Heart left ventricle (tissue), 16 donors: ENCODE results near the gene DENND6B. TPM values are rescaled to one million over a fixed set of nuclear protein-coding genes. Genes with fewer than 3 reads are reported as not detected.
A peak's percentile ranks its signal among the peaks of the same experiment; 100 is the strongest.

Experiments
- ATAC-seq, 4 donors: fragments of 200-7000 bp; cut with Tn5 transposase; one replicate each; pipeline ENCODE4 v1.9.1; 2020 to 2022; ENCODE audit warnings: moderate library complexity in 4 of 4, mild to moderate bottlenecking in 3 of 4, moderate number of reproducible peaks in 1 of 4
- DNase-seq, 5 donors: peaks; one replicate each; pipeline ENCODE4 v3.0.0-alpha.2; 2020
- H3K27ac ChIP-seq, 12 donors: fragments of 200-600 bp; sonication (generic) in 4 of 12; one replicate each; pipeline versions ENCODE4 v1.5.0 to v1.8.0; 2016 to 2022; ENCODE audit warnings: mild to moderate bottlenecking in 2 of 12
- H3K27me3 ChIP-seq, 9 donors: fragments of 200-600 bp; sonication (generic) in 2 of 9; one replicate each; pipeline versions ENCODE4 v1.5.1 to v1.8.0; 2016 to 2022; ENCODE audit warnings: mild to moderate bottlenecking in 3 of 9
- H3K36me3 ChIP-seq, 9 donors: fragments of 200-600 bp; sonication (generic) in 2 of 9; one replicate each; pipeline versions ENCODE4 v1.5.0 to v1.8.0; 2018 to 2022; ENCODE audit warnings: mild to moderate bottlenecking in 2 of 9
- H3K4me1 ChIP-seq, 12 donors: fragments of 200-600 bp; sonication (generic) in 4 of 12; one replicate each; pipeline versions ENCODE4 v1.5.0 to v1.8.0; 2016 to 2022; ENCODE audit warnings: mild to moderate bottlenecking in 3 of 12
- H3K4me3 ChIP-seq, 12 donors: fragments of 200-600 bp; sonication (generic) in 4 of 12; one replicate each; pipeline versions ENCODE4 v1.5.0 to v1.8.0; 2017 to 2022; ENCODE audit warnings: mild to moderate bottlenecking in 9 of 12, moderate library complexity in 4 of 12
- H3K9me3 ChIP-seq, 12 donors: fragments of 200-600 bp; sonication (generic) in 4 of 12; one replicate each; pipeline versions ENCODE4 v1.5.0 to v1.8.0; 2016 to 2022; ENCODE audit warnings: mild to moderate bottlenecking in 1 of 12
- POLR2A ChIP-seq, 2 donors: fragments of 450-650 bp; IDR thresholded peaks; one replicate each; pipeline ENCODE4 v1.6.1; 2017; ENCODE audit warnings: antibody characterized with exemption in 2 of 2, mild to moderate bottlenecking in 2 of 2, moderate library complexity in 2 of 2
- WGBS, 4 donors: extraction: QIAGEN DNeasy Blood & Tissue Kit in 2 of 4; methylation state at CpG; one replicate each; pipeline versions ENCODE4 v1.1.5 to v1.1.7; 2013 to 2018; 5-methylcytosine and 5-hydroxymethylcytosine counted together
- intact Hi-C, 10 donors: fragments of 100-400 bp; cut with DNase I; formaldehyde crosslinking; loops; one replicate each; pipeline versions ENCODE4 v1.11.1 to v1.14.2; 2022
- polyA plus RNA-seq, 2 donors: library from polyadenylated mRNA; stranded (reverse); fragments of 200-250 nt; gene quantifications; one replicate each; pipeline ENCODE4 v1.2.3, GENCODE V29; 2013
- total RNA-seq, 9 donors: library from RNA; depleted of rRNA in 2 of 9; stranded (reverse); fragments of >200 nt in 2 of 9; fragmentation: NEBNext Ultra II Directional in 3 of 9; extraction: Animal tissue kit (Norgen Biotek cat#: 25700) in 3 of 9; gene quantifications; one replicate each; pipeline versions ENCODE4 v1.1.0 to v1.2.4, GENCODE V29; 2016 to 2023
- TF ChIP-seq, protein P1 (sequence below), 12 donors: fragments of 200-600 bp; sonication (generic) in 4 of 12; IDR thresholded peaks; one replicate each; pipeline versions ENCODE4 v1.5.0 to v1.8.0; 2018 to 2022; ENCODE audit warnings: antibody characterized with exemption in 12 of 12, mild to moderate bottlenecking in 5 of 12
- donor health status: ischemic (EF 13 %, LVEDD 7.1; RV severe dilation, severe dysfunction).
- donor health status: healthy with polysubstance abuse.
- donor health status: DM: no; HTN: yes; CAD: no.
- donor health status: DM: no; HTN: no; CAD: no.
- donor health status: ischemic (EF 25% LVEDD 6.9; RV normal size, moderate dysfunction).
- donor health status: ischemic (EF 25% LVEDD 5.7; RV mildly dilated, moderate dysfunction).
- donor health status: healthy.
- donor health status: DM: yes; HTN: yes; CAD: no.
- donor health status: ischemic (EF 35%, LVEDD 5.7; RV mildly dilated, moderate dysfunction).
- donor health status: nonischemic (EF 11% LVEDD 7.7; RV severe dilation, severe dysfunction).
- donor health status: DM: yes; HTN: yes; CAD: no.
- donor health status: PGD.
- donor health status: ischemic (EF 29% LVEDD 5.4; RV normal size, mild dysfunction).
- donor health status: nonischemic (EF 23%, LVEDD 6.1; RV moderate dilation, normal function).

Gene DENND6B
- total and polyA plus RNA-seq, 11 donors, result 1.0 to 3.2 (median 1.5) TPM

DNA sequence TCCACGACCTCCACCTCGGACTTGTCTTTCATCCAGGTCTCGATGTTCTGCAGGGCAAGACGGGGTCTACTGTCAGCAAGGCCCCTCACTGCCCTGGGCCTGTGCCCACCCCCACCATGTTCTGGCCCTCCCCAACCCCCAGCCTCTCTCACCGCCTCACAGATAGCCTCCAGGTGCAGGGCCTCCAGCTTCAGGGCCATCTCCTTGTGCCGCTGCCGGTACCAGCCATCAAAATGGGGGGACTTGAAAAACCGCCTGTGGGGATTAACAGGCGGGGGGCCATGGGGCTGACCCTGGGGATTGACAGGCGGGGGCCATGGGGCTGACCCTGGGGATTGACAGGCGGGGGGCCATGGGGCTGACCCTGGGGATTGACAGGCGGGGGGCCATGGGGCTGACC is 14.4 kb downstream of the DENND6B start:
- peaks cover 0 to 42% (median 21%) of the 10 kb centered on the region in 12 donors for H3K4me1 ChIP-seq
- ATAC-seq (no peak), DNase-seq (no peak)
- no peaks in the 10 kb centered on the region for H3K36me3 ChIP-seq
- WGBS, 4 donors, result 97 to 98% (median 98%) methylated on average over 5 to 11 of the region's 12 CpGs
- TF ChIP-seq, protein P1, sequence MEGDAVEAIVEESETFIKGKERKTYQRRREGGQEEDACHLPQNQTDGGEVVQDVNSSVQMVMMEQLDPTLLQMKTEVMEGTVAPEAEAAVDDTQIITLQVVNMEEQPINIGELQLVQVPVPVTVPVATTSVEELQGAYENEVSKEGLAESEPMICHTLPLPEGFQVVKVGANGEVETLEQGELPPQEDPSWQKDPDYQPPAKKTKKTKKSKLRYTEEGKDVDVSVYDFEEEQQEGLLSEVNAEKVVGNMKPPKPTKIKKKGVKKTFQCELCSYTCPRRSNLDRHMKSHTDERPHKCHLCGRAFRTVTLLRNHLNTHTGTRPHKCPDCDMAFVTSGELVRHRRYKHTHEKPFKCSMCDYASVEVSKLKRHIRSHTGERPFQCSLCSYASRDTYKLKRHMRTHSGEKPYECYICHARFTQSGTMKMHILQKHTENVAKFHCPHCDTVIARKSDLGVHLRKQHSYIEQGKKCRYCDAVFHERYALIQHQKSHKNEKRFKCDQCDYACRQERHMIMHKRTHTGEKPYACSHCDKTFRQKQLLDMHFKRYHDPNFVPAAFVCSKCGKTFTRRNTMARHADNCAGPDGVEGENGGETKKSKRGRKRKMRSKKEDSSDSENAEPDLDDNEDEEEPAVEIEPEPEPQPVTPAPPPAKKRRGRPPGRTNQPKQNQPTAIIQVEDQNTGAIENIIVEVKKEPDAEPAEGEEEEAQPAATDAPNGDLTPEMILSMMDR (IDR thresholded peaks at IDR 0.05), result no peak
- H3K4me3 ChIP-seq, result no peak overlapping the region
- no peaks in the 10 kb centered on the region for H3K9me3 ChIP-seq
- H3K27me3 ChIP-seq, result no peaks in the 10 kb centered on the region
- H3K27ac ChIP-seq, result no peak overlapping the region
- intact Hi-C loops, result no loop called here

DNA sequence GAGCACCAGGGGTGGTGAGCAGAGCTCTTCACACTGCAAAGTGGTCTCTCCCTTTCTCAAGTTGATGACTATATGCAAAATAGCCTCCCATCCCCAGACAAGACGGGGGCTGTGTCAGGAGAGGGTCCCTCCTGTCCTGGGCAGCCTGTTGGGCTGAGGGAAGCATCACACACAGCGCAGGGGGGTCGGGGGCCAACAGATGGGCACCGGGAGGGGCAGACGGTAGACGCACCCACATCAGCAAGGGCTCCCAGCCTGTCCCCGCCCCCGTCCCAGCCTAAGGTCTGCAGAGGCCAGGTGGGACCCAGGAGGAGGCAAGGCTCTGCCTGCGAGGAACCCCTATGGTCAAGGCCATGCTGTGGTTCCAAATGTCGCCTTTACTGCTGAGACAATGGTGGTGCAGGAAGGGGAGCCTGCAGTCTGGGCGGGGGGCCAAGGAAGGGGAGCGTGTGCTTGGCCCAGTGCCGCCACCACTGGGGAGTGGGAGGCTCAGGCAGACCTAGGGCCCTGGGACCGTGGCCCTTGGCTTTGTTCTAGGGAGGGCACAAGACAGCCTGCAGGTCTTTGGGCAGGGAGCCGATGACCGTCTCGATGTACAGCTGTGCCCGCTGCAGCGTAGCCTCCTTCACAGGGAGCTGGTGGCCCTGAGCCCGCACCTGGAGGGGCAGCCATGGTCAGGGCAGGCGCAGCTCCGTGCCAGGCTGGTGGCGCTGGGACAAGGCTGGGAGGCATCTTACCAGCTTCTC is 15.0 kb downstream of the DENND6B start:
- DNase-seq, result peak in 3 of 5 donors; percentile 19 to 45 (median 21)
- intact Hi-C loops, result no loop called here
- 77 to 85% (median 81%) methylated on average over 12 to 23 of the region's 23 CpGs for WGBS, 4 donors

DNA sequence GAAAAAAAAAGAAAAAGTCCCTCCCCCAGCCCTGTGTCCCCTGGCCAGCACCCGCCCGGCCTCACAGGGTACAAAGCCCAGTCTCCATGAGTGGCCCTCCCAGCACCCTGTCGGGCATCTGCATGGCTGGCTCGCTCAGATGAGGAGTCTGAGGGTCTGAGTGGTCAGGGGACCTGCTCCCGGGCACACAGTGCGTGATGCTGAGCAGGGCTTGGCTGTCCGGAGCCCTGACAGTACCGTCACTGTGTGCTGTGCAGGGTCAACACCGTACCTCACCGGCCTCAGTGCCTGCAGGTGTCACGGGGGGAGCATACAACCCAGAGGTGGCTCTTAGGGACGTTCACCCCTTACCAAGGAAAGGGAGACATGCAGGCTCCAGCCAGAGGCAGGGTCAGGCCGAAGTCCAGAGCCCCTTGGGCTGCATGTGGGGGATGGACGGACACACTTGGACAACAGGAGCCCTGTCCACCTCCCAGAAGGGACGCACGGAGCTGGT is 15.8 kb downstream of the DENND6B start:
- Histone ChIP-seq H3K27ac (no peak overlapping the region), H3K9me3 (no peaks in the 10 kb centered on the region), H3K27me3 (no peaks in the 10 kb centered on the region), H3K4me1 (peaks cover 0 to 49% (median 25%) of the 10 kb centered on the region in 12 donors), H3K36me3 (no peaks in the 10 kb centered on the region), H3K4me3 (no peak overlapping the region)
- DNase-seq (peak in 2 of 5 donors; percentile 15 to 63), ATAC-seq (no peak)
- WGBS, 4 donors, result 92 to 93% (median 93%) methylated on average over 11 to 16 of the region's 16 CpGs
- TF ChIP-seq, protein P1 (IDR thresholded peaks at IDR 0.05), result no peak
- TF ChIP-seq POLR2A (IDR thresholded peaks at IDR 0.05), result no peak
- intact Hi-C loops, result no loop called here

More for the DNA sequence above, 15.0 kb downstream of the DENND6B start:
- H3K4me1 ChIP-seq, result peaks cover 0 to 42% (median 21%) of the 10 kb centered on the region in 12 donors
- H3K27me3 ChIP-seq, result no peaks in the 10 kb centered on the region
- ATAC-seq, result no peak
- no peak overlapping the region for H3K4me3 ChIP-seq
- H3K9me3 ChIP-seq, result no peaks in the 10 kb centered on the region
- no peak overlapping the region for H3K27ac ChIP-seq
- TF ChIP-seq POLR2A (IDR thresholded peaks at IDR 0.05), result no peak
- TF ChIP-seq, protein P1 (IDR thresholded peaks at IDR 0.05), result no peak
- no peaks in the 10 kb centered on the region for H3K36me3 ChIP-seq

DNA sequence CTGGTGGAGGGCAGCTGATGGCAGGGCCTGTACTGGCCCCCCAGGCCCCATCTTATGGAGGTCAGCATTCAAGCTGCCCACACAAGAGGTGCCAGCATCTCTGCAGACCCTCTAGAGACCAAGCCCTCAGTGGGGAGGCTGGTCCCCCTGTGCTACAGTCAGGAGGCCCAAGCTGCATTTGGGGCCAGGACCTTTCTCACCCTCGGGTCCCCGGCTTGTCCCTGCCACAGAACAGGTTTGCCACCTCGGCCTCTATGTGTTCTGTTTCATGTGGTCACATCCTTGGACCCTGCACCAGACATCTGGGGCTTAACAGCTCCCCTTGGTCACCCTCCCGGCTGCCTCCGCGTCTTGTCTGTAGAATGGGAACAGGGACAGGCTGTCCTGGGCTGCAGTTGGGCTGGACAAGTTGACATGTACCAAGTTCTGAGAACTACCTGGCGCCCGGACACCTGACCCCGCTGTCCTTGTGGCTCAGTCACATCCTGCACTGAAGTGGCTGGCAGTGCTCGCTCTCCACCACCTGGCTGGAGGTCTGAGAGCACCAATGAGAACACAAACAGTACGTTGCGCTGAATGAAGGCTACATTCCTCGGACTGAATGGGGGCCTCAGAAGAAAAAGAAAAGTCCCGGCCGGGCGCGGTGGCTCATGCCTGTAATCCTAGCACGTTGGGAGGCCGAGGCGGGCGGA is 16.6 kb downstream of the DENND6B start:
- no peaks in the 10 kb centered on the region for H3K9me3 ChIP-seq
- no peak overlapping the region for H3K4me3 ChIP-seq
- H3K36me3 ChIP-seq, result no peaks in the 10 kb centered on the region
- intact Hi-C loops, result no loop called here
- ATAC-seq, result no peak
- peak overlapping the region in 2 of 12 donors; percentile 74 to 95 for H3K27ac ChIP-seq
- peak in 3 of 5 donors; percentile 8 to 53 (median 18) for DNase-seq
- peaks cover 5 to 56% (median 32%) of the 10 kb centered on the region in 12 donors for H3K4me1 ChIP-seq
- TF ChIP-seq, protein P1 (IDR thresholded peaks at IDR 0.05), result no peak
- TF ChIP-seq POLR2A (IDR thresholded peaks at IDR 0.05), result no peak
- 94 to 95% (median 95%) methylated on average over 19 to 21 of the region's 21 CpGs for WGBS, 4 donors
- no peaks in the 10 kb centered on the region for H3K27me3 ChIP-seq
